DND-41 (cell line): Measurements from ENCODE around the gene CDCA5.

Experiments
- ATAC-seq: fragments of 200-7000 bp; cut with Tn5 transposase; 3 replicates; pipeline ENCODE4 v1.9.1; 2021; ENCODE audit warnings: low read depth; ENCODE audit not compliant: insufficient read depth
- DNase-seq: peaks from one replicate; pipeline ENCODE4 v3.0.0-alpha.2; 2020
- H2AFZ ChIP-seq: 2 replicates; pipeline ENCODE4 v1.6.0; 2012; ENCODE audit warnings: low read depth, low read length
- H3K27ac ChIP-seq: 2 replicates; pipeline ENCODE4 v1.5.1; 2012; ENCODE audit warnings: low read length, inconsistent platforms
- H3K27me3 ChIP-seq: fragments of 200-600 bp; sonication (generic); 2 replicates; pipeline ENCODE4 v1.6.0; 2012; ENCODE audit warnings: low read length, mild to moderate bottlenecking, inconsistent platforms; ENCODE audit not compliant: insufficient read depth, poor library complexity
- H3K36me3 ChIP-seq: 2 replicates; pipeline ENCODE4 v1.5.1; 2012; ENCODE audit warnings: low read length, inconsistent platforms; ENCODE audit not compliant: insufficient read depth
- H3K4me1 ChIP-seq: 2 replicates; pipeline ENCODE4 v1.5.1; 2012; ENCODE audit warnings: mild to moderate bottlenecking, low read length; ENCODE audit not compliant: insufficient read depth
- H3K4me2 ChIP-seq: 2 replicates; pipeline ENCODE4 v1.6.0; 2012; ENCODE audit warnings: mild to moderate bottlenecking, moderate library complexity, low read length, inconsistent platforms; ENCODE audit not compliant: insufficient read depth
- H3K4me3 ChIP-seq, 2 experiments: fragments of 200-600 bp in 1 of 2; shearing (Covaris generic) in 1 of 2; 2 replicates each; pipeline ENCODE4 v1.5.1; 2012 to 2016; ENCODE audit warnings: inconsistent platforms in 2 of 2, low read length in 2 of 2, mild to moderate bottlenecking in 2 of 2, low read depth in 1 of 2, moderate library complexity in 1 of 2
- H3K79me2 ChIP-seq: 2 replicates; pipeline ENCODE4 v1.6.0; 2012; ENCODE audit warnings: low read length, inconsistent platforms; ENCODE audit not compliant: insufficient read depth
- H3K9ac ChIP-seq: 2 replicates; pipeline ENCODE4 v1.6.0; 2012; ENCODE audit warnings: low read depth, mild to moderate bottlenecking, inconsistent platforms, low read length, moderate library complexity
- H3K9me3 ChIP-seq: 2 replicates; pipeline ENCODE4 v1.5.1; 2012; ENCODE audit warnings: low read length, moderate library complexity, mild to moderate bottlenecking, inconsistent platforms; ENCODE audit not compliant: insufficient read depth, severe bottlenecking
- H4K20me1 ChIP-seq: 2 replicates; pipeline ENCODE4 v1.6.0; 2012; ENCODE audit warnings: low read length; ENCODE audit not compliant: insufficient read depth
- EZH2 ChIP-seq: IDR thresholded peaks from 3 replicates; pipeline ENCODE4 v1.6.1; 2012; ENCODE audit warnings: borderline replicate concordance, low read depth, mild to moderate bottlenecking, moderate library complexity, low read length, inconsistent platforms; ENCODE audit not compliant: severe bottlenecking
- TF ChIP-seq, protein P1 (sequence below): IDR thresholded peaks from 2 replicates; pipeline ENCODE4 v1.5.1; 2012; ENCODE audit warnings: borderline replicate concordance, low read length, moderate library complexity, mild to moderate bottlenecking; ENCODE audit not compliant: poor library complexity, severe bottlenecking; ENCODE audit errors: extremely low read depth

The CDCA5 gene

DNA sequence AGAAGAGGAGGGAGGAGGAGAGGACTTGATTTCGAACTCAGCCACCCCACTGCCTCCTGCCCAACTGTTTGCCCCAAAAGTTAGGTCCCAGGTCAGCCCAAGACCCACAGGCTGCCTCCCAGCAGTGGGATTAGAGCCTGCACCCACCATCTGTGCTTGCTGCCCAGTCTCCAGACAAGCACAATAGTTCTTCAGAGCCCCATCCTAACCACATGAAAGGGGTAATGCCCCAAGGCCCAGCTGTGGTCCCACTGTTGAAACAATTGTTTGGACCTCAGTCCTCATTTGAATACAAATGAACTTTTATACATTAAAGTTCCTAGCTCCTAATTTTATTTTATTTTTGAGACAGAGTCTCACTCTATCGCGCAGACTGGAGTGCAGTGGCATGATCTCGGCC is 6.8 kb upstream of the CDCA5 start:
- no peak overlapping the region for H3K4me2 ChIP-seq
- no peak for TF ChIP-seq EZH2
- TF ChIP-seq, protein P1, sequence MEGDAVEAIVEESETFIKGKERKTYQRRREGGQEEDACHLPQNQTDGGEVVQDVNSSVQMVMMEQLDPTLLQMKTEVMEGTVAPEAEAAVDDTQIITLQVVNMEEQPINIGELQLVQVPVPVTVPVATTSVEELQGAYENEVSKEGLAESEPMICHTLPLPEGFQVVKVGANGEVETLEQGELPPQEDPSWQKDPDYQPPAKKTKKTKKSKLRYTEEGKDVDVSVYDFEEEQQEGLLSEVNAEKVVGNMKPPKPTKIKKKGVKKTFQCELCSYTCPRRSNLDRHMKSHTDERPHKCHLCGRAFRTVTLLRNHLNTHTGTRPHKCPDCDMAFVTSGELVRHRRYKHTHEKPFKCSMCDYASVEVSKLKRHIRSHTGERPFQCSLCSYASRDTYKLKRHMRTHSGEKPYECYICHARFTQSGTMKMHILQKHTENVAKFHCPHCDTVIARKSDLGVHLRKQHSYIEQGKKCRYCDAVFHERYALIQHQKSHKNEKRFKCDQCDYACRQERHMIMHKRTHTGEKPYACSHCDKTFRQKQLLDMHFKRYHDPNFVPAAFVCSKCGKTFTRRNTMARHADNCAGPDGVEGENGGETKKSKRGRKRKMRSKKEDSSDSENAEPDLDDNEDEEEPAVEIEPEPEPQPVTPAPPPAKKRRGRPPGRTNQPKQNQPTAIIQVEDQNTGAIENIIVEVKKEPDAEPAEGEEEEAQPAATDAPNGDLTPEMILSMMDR = no peak
- H2AFZ ChIP-seq = no peak overlapping the region
- H3K4me1 ChIP-seq = peaks cover 7% of the 10 kb centered on the region
- no peaks in the 10 kb centered on the region for H3K9me3 ChIP-seq
- H4K20me1 ChIP-seq = peaks cover 2% of the 10 kb centered on the region; the same call in 1 of the 2 replicates
- no peak overlapping the region for H3K9ac ChIP-seq
- peaks cover 4% of the 10 kb centered on the region for H3K79me2 ChIP-seq
- DNase-seq = no peak
- no peak overlapping the region for H3K27ac ChIP-seq
- no peak for ATAC-seq
- peaks cover 35% of the 10 kb centered on the region for H3K36me3 ChIP-seq
- no peak overlapping the region for H3K4me3 ChIP-seq
- H3K27me3 ChIP-seq = no peaks in the 10 kb centered on the region

DNA sequence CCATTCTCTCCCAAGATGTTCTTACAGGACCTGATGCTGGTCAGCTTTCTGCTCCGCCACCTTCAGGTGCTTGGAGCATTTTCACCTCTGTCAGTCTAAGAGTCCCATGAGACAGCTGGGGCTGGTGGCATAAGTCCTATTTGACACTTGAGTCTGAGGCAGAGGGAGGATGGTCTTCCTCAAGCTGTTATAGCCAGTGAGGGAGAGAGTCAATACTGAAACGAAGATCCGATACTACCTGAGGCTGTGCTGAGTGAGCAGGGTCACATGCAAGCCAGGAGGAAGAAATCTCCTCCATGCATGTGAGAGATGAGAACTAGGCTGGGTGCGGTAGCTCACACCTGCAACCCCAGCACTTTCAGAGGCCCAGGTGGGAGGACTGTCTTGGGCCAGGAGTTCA is 5.8 kb upstream of the CDCA5 start:
- no peaks in the 10 kb centered on the region for H3K9me3 ChIP-seq
- H3K27ac ChIP-seq = no peak overlapping the region
- TF ChIP-seq, protein P1 = no peak
- TF ChIP-seq EZH2 = no peak
- no peak overlapping the region for H3K4me3 ChIP-seq
- peaks cover 14% of the 10 kb centered on the region for H3K79me2 ChIP-seq
- no peak for ATAC-seq
- no peak for DNase-seq
- H2AFZ ChIP-seq = no peak overlapping the region
- no peaks in the 10 kb centered on the region for H3K27me3 ChIP-seq
- peaks cover 3% of the 10 kb centered on the region for H4K20me1 ChIP-seq
- peaks cover 13% of the 10 kb centered on the region for H3K4me1 ChIP-seq
- no peak overlapping the region for H3K4me2 ChIP-seq
- H3K36me3 ChIP-seq = peaks cover 42% of the 10 kb centered on the region
- H3K9ac ChIP-seq = no peak overlapping the region

GRCh38 chr11:65087827-65088226 is 4.0 kb upstream of the CDCA5 start:
- no peak overlapping the region for H3K9ac ChIP-seq
- H3K4me1 ChIP-seq = peaks cover 20% of the 10 kb centered on the region
- H3K9me3 ChIP-seq = no peaks in the 10 kb centered on the region
- DNase-seq = no peak
- H2AFZ ChIP-seq = no peak overlapping the region
- ATAC-seq = no peak
- H3K79me2 ChIP-seq = peaks cover 31% of the 10 kb centered on the region
- peaks cover 9% of the 10 kb centered on the region for H4K20me1 ChIP-seq
- no peak for TF ChIP-seq EZH2
- TF ChIP-seq, protein P1 = no peak
- no peak overlapping the region for H3K27ac ChIP-seq
- no peak overlapping the region for H3K4me2 ChIP-seq
- H3K27me3 ChIP-seq = no peaks in the 10 kb centered on the region
- H3K36me3 ChIP-seq = peaks cover 51% of the 10 kb centered on the region
- H3K4me3 ChIP-seq = no peak overlapping the region

DNA sequence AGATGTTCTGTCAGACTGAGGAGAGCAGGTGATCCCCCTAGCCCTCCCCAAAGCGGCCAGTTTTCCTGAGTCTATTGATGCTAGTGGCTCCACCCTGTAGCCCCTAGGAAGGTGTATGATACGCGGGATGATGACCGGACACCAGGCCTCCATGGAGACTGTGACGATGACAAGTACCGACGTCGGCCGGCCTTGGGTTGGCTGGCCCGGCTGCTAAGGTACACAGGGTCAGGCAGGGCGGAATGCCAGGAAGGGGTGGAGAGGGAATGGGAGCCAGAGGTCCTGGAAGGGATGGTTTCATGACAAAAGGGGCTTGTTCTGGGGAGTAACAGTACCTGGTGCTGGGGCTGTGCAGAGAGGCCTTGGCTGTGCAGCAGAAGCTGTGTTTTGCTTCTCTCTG is 3.4 kb upstream of the CDCA5 start:
- no peaks in the 10 kb centered on the region for H3K27me3 ChIP-seq
- peaks cover 9% of the 10 kb centered on the region for H4K20me1 ChIP-seq
- ATAC-seq = no peak
- peaks cover 37% of the 10 kb centered on the region for H3K79me2 ChIP-seq
- H2AFZ ChIP-seq = no peak overlapping the region
- H3K4me2 ChIP-seq = no peak overlapping the region
- TF ChIP-seq EZH2 = no peak
- TF ChIP-seq, protein P1 = no peak
- H3K9me3 ChIP-seq = no peaks in the 10 kb centered on the region
- no peak for DNase-seq
- no peak overlapping the region for H3K4me3 ChIP-seq
- no peak overlapping the region for H3K27ac ChIP-seq
- peaks cover 26% of the 10 kb centered on the region for H3K4me1 ChIP-seq
- peaks cover 57% of the 10 kb centered on the region for H3K36me3 ChIP-seq
- H3K9ac ChIP-seq = no peak overlapping the region
